GM18526 (cell line): Measurements from ENCODE around the gene ADCY9.

Experiments used
- POLR2A ChIP-seq: IDR thresholded peaks from 3 replicates; pipeline ENCODE4 v1.6.1; 2011; ENCODE audit not compliant: insufficient read length; ENCODE audit errors: extremely low read depth

The ADCY9 gene

GRCh38 chr16:4089251-4089810 is 26.9 kb downstream of the ADCY9 start:
- TF ChIP-seq POLR2A, result no peak

GRCh38 chr16:4087990-4088577 is 28.2 kb downstream of the ADCY9 start:
- no peak for TF ChIP-seq POLR2A

GRCh38 chr16:4087099-4087885 is 28.9 kb downstream of the ADCY9 start:
- TF ChIP-seq POLR2A, result no peak

- no peak for TF ChIP-seq POLR2A
These were observed 30.1 kb downstream of the ADCY9 start for GRCh38 chr16:4086153-4086552.

GRCh38 chr16:4085405-4085970 is 30.8 kb downstream of the ADCY9 start:
- no peak for TF ChIP-seq POLR2A

GRCh38 chr16:4083347-4083870 is 32.8 kb downstream of the ADCY9 start:
- TF ChIP-seq POLR2A, result no peak

- no peak for TF ChIP-seq POLR2A
These were observed 33.7 kb downstream of the ADCY9 start for GRCh38 chr16:4082474-4083044.

GRCh38 chr16:4081521-4082021 is 34.7 kb downstream of the ADCY9 start:
- TF ChIP-seq POLR2A, result no peak

GRCh38 chr16:4081047-4081446 is 35.2 kb downstream of the ADCY9 start:
- TF ChIP-seq POLR2A, result no peak

- TF ChIP-seq POLR2A, result no peak
These were observed 39.0 kb downstream of the ADCY9 start for GRCh38 chr16:4077174-4077649.

GRCh38 chr16:4075534-4075933 is 40.7 kb downstream of the ADCY9 start:
- TF ChIP-seq POLR2A, result no peak

- TF ChIP-seq POLR2A, result no peak
These were observed 44.3 kb downstream of the ADCY9 start for GRCh38 chr16:4071686-4072561.

- no peak for TF ChIP-seq POLR2A
These were observed 45.3 kb downstream of the ADCY9 start for GRCh38 chr16:4070936-4071335.
